ENCODE data around the gene WDSUB1. TPM values are rescaled to one million over a fixed set of nuclear protein-coding genes. Genes with fewer than 3 reads are reported as not detected.

The WDSUB1 gene
- total RNA-seq, 1 experiment from 2014 or later: 16.5 TPM

- no peak for DNase-seq
- POLR2A ChIA-PET: interaction anchor here (0.6 kb wide), 1 partner anchor 14 kb away, joined by 4 read pairs; the partner anchor contains the start of gene WDSUB1
These were observed 14.1 kb upstream of the WDSUB1 start for GRCh38 chr2:159300586-159300985.

GRCh38 chr2:159298967-159299366 lies 12.5 kb upstream of the WDSUB1 start:
- Histone ChIP-seq H3K4me1 (0 out of 2 replicates have a peak, but pooled peaks cover 2% of the 10 kb centered on the region), H3K4me3 (ENCODE audit: low read depth, low read length) (no peak overlapping the region), H3K9me3 (no peaks in the 10 kb centered on the region), H3K27me3 (replicated peaks; ENCODE audit: control insufficient read depth, insufficient read depth, low read length) (no peaks in the 10 kb centered on the region), H3K36me3 (ENCODE audit: control insufficient read depth, insufficient read depth, low read length) (no peaks in the 10 kb centered on the region)
- Mint-ChIP-seq H3K4me1 (ENCODE audit: low read depth, unreplicated experiment) (no peaks in the 10 kb centered on the region), H3K9me3 (ENCODE audit: unreplicated experiment) (no peaks in the 10 kb centered on the region), H3K4me3 (ENCODE audit: unreplicated experiment) (no peak overlapping the region), H3K27me3 (ENCODE audit: insufficient read depth, unreplicated experiment) (no peaks in the 10 kb centered on the region), H3K27ac (ENCODE audit: unreplicated experiment) (no peak overlapping the region), H3K36me3 (ENCODE audit: insufficient read depth, unreplicated experiment) (no peaks in the 10 kb centered on the region)
- TF ChIP-seq CTCF (IDR thresholded peaks at IDR 0.05; ENCODE audit: insufficient read depth in 1 of 2, low read depth in 1 of 2, low read length in 1 of 2, severe bottlenecking in 1 of 2, unreplicated experiment in 1 of 2): no peak
- intact Hi-C loops (cut with micrococcal nuclease; ENCODE audit: unreplicated experiment): no loop called here
- CTCF ChIA-PET: no interaction called here
- POLR2A ChIA-PET: no interaction called here
- no peak for DNase-seq
- BruUV-seq (replicated peaks): no TSS peak

More at GRCh38 chr2:159300586-159300985, 14.1 kb upstream of the WDSUB1 start:
- BruUV-seq (replicated peaks): no TSS peak
- Mint-ChIP-seq H3K4me1 (ENCODE audit: low read depth, unreplicated experiment) (no peaks in the 10 kb centered on the region), H3K27ac (ENCODE audit: unreplicated experiment) (no peak overlapping the region), H3K27me3 (ENCODE audit: insufficient read depth, unreplicated experiment) (no peaks in the 10 kb centered on the region), H3K4me3 (ENCODE audit: unreplicated experiment) (no peak overlapping the region), H3K36me3 (ENCODE audit: insufficient read depth, unreplicated experiment) (no peaks in the 10 kb centered on the region), H3K9me3 (ENCODE audit: unreplicated experiment) (no peaks in the 10 kb centered on the region)
- CTCF ChIA-PET: no interaction called here
- 0 out of 2 replicates have a peak, but pooled peaks cover 2% of the 10 kb centered on the region for H3K4me1 ChIP-seq
- H3K27me3 ChIP-seq (replicated peaks; ENCODE audit: control insufficient read depth, insufficient read depth, low read length): no peaks in the 10 kb centered on the region
- no peaks in the 10 kb centered on the region for H3K9me3 ChIP-seq
- intact Hi-C loops (cut with micrococcal nuclease; ENCODE audit: unreplicated experiment): no loop called here
- H3K4me3 ChIP-seq (ENCODE audit: low read depth, low read length): no peak overlapping the region
- TF ChIP-seq CTCF (IDR thresholded peaks at IDR 0.05; ENCODE audit: insufficient read depth in 1 of 2, low read depth in 1 of 2, low read length in 1 of 2, severe bottlenecking in 1 of 2, unreplicated experiment in 1 of 2): no peak
- H3K36me3 ChIP-seq (ENCODE audit: control insufficient read depth, insufficient read depth, low read length): no peaks in the 10 kb centered on the region

GRCh38 chr2:159297042-159297707 lies 10.7 kb upstream of the WDSUB1 start:
- H3K4me1 ChIP-seq: 0 out of 2 replicates have a peak, but pooled peaks cover 2% of the 10 kb centered on the region
- no peak for DNase-seq
- ChIA-PET CTCF (interaction anchor here (0.6 kb wide), 1 partner anchor 9 kb away, joined by 3 read pairs; no protein-coding TSS in a partner anchor), POLR2A (no interaction called here)
- H3K9me3 ChIP-seq: no peaks in the 10 kb centered on the region
- no peaks in the 10 kb centered on the region for H3K27me3 ChIP-seq (replicated peaks; ENCODE audit: control insufficient read depth, insufficient read depth, low read length)
- H3K27ac Mint-ChIP-seq (ENCODE audit: unreplicated experiment): no peak overlapping the region
- BruUV-seq (replicated peaks): no TSS peak
- H3K4me3 Mint-ChIP-seq (ENCODE audit: unreplicated experiment): no peak overlapping the region
- H3K9me3 Mint-ChIP-seq (ENCODE audit: unreplicated experiment): no peaks in the 10 kb centered on the region
- H3K27me3 Mint-ChIP-seq (ENCODE audit: insufficient read depth, unreplicated experiment): no peaks in the 10 kb centered on the region
- H3K36me3 Mint-ChIP-seq (ENCODE audit: insufficient read depth, unreplicated experiment): no peaks in the 10 kb centered on the region
- intact Hi-C loops (cut with micrococcal nuclease; ENCODE audit: unreplicated experiment): no loop called here
- H3K4me3 ChIP-seq (ENCODE audit: low read depth, low read length): no peak overlapping the region
- H3K4me1 Mint-ChIP-seq (ENCODE audit: low read depth, unreplicated experiment): peaks cover 2% of the 10 kb centered on the region
- no peaks in the 10 kb centered on the region for H3K36me3 ChIP-seq (ENCODE audit: control insufficient read depth, insufficient read depth, low read length)
- no peak for TF ChIP-seq CTCF (IDR thresholded peaks at IDR 0.05; ENCODE audit: insufficient read depth in 1 of 2, low read depth in 1 of 2, low read length in 1 of 2, severe bottlenecking in 1 of 2, unreplicated experiment in 1 of 2)

Data from Caco-2 (cell line).